Gastroesophageal sphincter (tissue), 3 donors: ENCODE results near the gene SCAMP5.

Experiments used
- CTCF ChIP-seq, 4 experiments: fragments of 200-600 bp in 2 of 4; fragments of 450-650 bp in 2 of 4; sonication (generic) in 1 of 4; IDR thresholded peaks; one replicate each; pipeline ENCODE4 v1.5.1; 2017 to 2019; ENCODE audit warnings: antibody characterized with exemption in 4 of 4, mild to moderate bottlenecking in 2 of 4, moderate library complexity in 2 of 4
- EP300 ChIP-seq: sonication (generic); formaldehyde crosslinking; IDR thresholded peaks from one replicate; pipeline ENCODE4 v1.6.1; 2017; ENCODE audit warnings: antibody characterized with exemption, mild to moderate bottlenecking
- POLR2AphosphoS5 ChIP-seq: sonication (generic); formaldehyde crosslinking; IDR thresholded peaks from one replicate; pipeline ENCODE4 v1.6.1; 2017; ENCODE audit warnings: antibody characterized with exemption

DNA sequence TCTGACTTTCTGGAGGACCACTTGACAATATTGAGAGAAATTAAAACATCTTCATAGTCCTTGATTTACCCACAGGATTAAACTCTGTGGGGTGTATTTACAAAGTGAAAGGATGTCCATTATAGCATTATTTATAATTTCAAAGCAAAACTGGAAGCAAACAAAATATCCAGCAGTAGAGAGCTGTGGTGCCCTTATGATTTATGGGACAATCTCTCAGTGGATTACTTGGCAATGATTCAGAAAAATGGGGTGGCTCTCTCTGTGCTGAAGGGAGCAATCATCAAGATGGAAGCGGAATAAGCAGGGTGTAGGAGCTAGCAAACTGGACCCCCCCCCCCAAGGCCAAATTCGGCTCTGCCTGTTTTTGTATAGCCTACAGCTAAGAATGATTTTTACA lies 37.0 kb downstream of the SCAMP5 start:
- TF ChIP-seq CTCF (IDR thresholded peaks at IDR 0.05) = no peak
- TF ChIP-seq POLR2AphosphoS5 = no peak
- TF ChIP-seq EP300 = no peak
